WI38 (cell line): Measurements from ENCODE around the gene RHCG.

Experiments
- H3K4me3 ChIP-seq: 2 replicates; pipeline ENCODE4 v1.5.1; 2011; ENCODE audit warnings: low read depth, mild to moderate bottlenecking, control low read depth, low read length
- CTCF ChIP-seq: IDR thresholded peaks from 2 replicates; pipeline ENCODE4 v1.5.1; 2012; ENCODE audit warnings: low read depth, mild to moderate bottlenecking, control low read depth, low read length

Gene RHCG

GRCh38 chr15:89461386-89461785 lies 35.0 kb downstream of the RHCG start:
- H3K4me3 ChIP-seq, result no peak overlapping the region
- TF ChIP-seq CTCF, result no peak

- TF ChIP-seq CTCF, result no peak
- H3K4me3 ChIP-seq, result no peak overlapping the region
Observed at GRCh38 chr15:89460048-89460447, 36.3 kb downstream of the RHCG start.

DNA sequence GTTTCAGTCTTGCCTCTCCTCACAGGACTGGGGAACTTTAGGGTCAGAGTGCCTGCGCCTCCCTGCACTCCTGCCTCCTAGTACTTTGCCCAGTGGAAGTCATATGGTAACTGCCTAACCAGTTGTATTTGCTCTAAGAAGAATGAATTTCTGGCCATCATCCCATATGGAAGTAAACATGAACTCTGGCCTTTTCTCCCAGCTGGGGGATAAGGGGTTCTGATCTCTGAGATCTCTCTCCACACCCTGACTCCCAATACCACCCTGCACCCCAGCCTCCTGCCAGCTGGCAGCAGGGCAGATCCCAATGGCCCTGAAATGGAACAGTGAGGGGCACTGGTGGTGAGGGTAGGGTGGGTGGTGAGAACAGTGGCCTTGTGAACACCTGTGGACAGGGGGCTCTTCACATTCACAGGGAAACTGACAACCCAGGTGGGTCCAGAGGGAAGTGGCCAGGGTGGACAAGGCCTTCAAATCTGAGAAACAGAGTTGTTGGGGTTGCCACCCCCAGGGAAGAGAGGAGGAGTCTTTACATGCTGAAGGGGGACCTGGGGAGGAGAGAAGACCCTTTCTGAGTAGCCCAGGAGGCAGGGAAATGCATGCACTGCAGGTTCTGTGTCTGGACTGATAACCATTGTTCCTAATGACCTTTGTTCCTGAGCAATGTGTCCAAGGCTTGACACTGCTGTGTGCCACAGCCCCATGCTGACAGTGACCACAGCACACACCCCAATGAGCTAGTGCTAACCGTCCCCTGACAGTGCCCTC lies 36.9 kb downstream of the RHCG start:
- no peak overlapping the region for H3K4me3 ChIP-seq
- no peak for TF ChIP-seq CTCF

DNA sequence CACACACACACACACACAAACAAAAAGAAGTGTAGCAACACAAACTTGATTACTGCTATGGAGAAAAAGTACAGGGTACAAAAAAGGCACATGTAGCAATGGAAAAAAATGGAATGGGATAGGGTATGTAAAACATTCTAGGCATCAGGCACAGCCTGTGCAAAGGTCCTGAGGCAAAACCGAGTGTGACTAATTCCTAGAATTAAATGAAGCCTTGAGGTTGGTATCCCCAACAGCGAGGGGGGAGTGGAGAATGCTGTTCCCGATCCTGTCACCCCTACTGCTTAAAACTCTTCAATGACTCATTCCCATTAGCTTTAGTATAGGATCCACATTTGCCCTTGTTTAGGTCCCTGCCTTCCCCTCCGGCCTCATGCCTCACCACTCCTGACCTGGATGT lies 37.9 kb downstream of the RHCG start:
- no peak overlapping the region for H3K4me3 ChIP-seq
- no peak for TF ChIP-seq CTCF

- TF ChIP-seq CTCF, result no peak
- no peak overlapping the region for H3K4me3 ChIP-seq
Observed at GRCh38 chr15:89457086-89457485, 39.3 kb downstream of the RHCG start.

- TF ChIP-seq CTCF, result no peak
- H3K4me3 ChIP-seq, result no peak overlapping the region
Observed at GRCh38 chr15:89455535-89455934, 40.8 kb downstream of the RHCG start.

GRCh38 chr15:89452330-89452836 lies 44.0 kb downstream of the RHCG start:
- no peak for TF ChIP-seq CTCF
- H3K4me3 ChIP-seq, result no peak overlapping the region
